ENCODE results near the gene TMED1.

DNA sequence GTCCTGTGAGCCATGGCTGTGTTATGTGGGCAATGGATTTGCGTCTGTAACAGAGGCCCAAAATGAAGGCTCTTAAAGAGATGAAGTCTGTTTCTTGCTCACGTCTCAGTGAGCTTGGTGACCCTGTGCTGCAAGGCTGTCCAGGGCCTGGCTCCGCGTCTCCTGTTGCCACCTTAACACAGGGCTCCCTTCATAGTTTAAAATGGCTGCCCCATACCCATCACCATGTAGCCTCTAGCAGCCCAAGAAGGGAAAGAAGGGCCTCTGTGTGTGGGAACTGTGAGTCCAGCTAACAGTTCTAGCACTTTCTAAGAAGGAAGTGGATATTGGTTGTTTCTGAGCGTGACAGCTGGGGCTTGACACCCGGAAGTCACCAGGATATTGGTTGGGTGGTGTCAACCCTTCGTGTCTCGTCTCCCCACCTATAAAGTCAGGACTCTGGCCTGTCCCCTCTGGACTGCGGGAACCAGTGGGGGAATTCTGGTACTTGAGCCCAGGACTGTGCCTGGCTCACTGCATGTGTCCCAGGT lies 20.9 kb downstream of the TMED1 start:
- TF ChIP-seq EGR1 (IDR thresholded peaks at IDR 0.05), result no peak
- TF ChIP-seq TAF1 (IDR thresholded peaks at IDR 0.05; ENCODE audit: low read depth), result no peak
- TF ChIP-seq CREB1 (IDR thresholded peaks at IDR 0.05; ENCODE audit: low read depth), result no peak
- no peak for TF ChIP-seq CEBPB (IDR thresholded peaks at IDR 0.05)
- no peak for TF ChIP-seq EP300 (IDR thresholded peaks at IDR 0.05; ENCODE audit: borderline replicate concordance)
- no peak for TF ChIP-seq RAD21 (IDR thresholded peaks at IDR 0.05; ENCODE audit: low read depth)
- no peak for TF ChIP-seq TCF12 (IDR thresholded peaks at IDR 0.05; ENCODE audit: low read depth)
- TF ChIP-seq MAX (IDR thresholded peaks at IDR 0.05), result no peak
- TF ChIP-seq YY1 (IDR thresholded peaks at IDR 0.05; ENCODE audit: low read depth), result no peak
- TF ChIP-seq USF1 (IDR thresholded peaks at IDR 0.05), result no peak
- no peak for TF ChIP-seq REST (IDR thresholded peaks at IDR 0.05; ENCODE audit: low read depth)
